NCI-H69 (cell line): ENCODE results near the gene ITSN2.

ENCODE experiments used
- DNase-seq: peaks from one replicate; lab custom pipeline; 2025; lab: John Stamatoyannopoulos, UW

ITSN2 gene

GRCh38 chr2:24269265-24269664 is 91.1 kb downstream of the ITSN2 start:
- DNase-seq = no peak

GRCh38 chr2:24265212-24265611 is 95.1 kb downstream of the ITSN2 start:
- DNase-seq = no peak

- no peak for DNase-seq
Measured at GRCh38 chr2:24262421-24262970, 97.8 kb downstream of the ITSN2 start.

- DNase-seq = no peak
Measured at GRCh38 chr2:24261441-24261840, 98.9 kb downstream of the ITSN2 start.

GRCh38 chr2:24259316-24259715 is 101.0 kb downstream of the ITSN2 start:
- DNase-seq = no peak

GRCh38 chr2:24258718-24259117 is 101.6 kb downstream of the ITSN2 start:
- peak; percentile 22 for DNase-seq

GRCh38 chr2:24253303-24253919 is 106.9 kb downstream of the ITSN2 start:
- no peak for DNase-seq

- no peak for DNase-seq
Measured at GRCh38 chr2:24247592-24247991, 112.7 kb downstream of the ITSN2 start.

- no peak for DNase-seq
Measured at GRCh38 chr2:24247164-24247563, 113.2 kb downstream of the ITSN2 start.

- DNase-seq = no peak
Measured at GRCh38 chr2:24245986-24246776, 114.2 kb downstream of the ITSN2 start.

GRCh38 chr2:24241528-24241927 is 118.8 kb downstream of the ITSN2 start:
- peak; percentile 71 for DNase-seq

- no peak for DNase-seq
Measured at GRCh38 chr2:24239553-24239952, 120.8 kb downstream of the ITSN2 start.

GRCh38 chr2:24238158-24238557 is 122.2 kb downstream of the ITSN2 start:
- peak; percentile 82 for DNase-seq

- DNase-seq = no peak
Measured at GRCh38 chr2:24237313-24237712, 123.0 kb downstream of the ITSN2 start.

GRCh38 chr2:24233321-24233720 is 127.0 kb downstream of the ITSN2 start:
- DNase-seq = peak; percentile 17

- DNase-seq = peak; percentile 4
Measured at GRCh38 chr2:24231461-24231881, 128.9 kb downstream of the ITSN2 start.

GRCh38 chr2:24228470-24228869 is 131.9 kb downstream of the ITSN2 start:
- DNase-seq = peak; percentile 45

GRCh38 chr2:24225499-24226242 is 134.7 kb downstream of the ITSN2 start:
- no peak for DNase-seq

- no peak for DNase-seq
Measured at GRCh38 chr2:24222946-24223345, 137.4 kb downstream of the ITSN2 start.

GRCh38 chr2:24221343-24222050 is 138.8 kb downstream of the ITSN2 start:
- DNase-seq = no peak

- DNase-seq = no peak
Measured at GRCh38 chr2:24220554-24221291, 139.6 kb downstream of the ITSN2 start.
